ENCODE data around the gene NANOS1.

The NANOS1 gene, protein sequence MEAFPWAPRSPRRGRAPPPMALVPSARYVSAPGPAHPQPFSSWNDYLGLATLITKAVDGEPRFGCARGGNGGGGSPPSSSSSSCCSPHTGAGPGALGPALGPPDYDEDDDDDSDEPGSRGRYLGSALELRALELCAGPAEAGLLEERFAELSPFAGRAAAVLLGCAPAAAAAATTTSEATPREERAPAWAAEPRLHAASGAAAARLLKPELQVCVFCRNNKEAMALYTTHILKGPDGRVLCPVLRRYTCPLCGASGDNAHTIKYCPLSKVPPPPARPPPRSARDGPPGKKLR

DNA sequence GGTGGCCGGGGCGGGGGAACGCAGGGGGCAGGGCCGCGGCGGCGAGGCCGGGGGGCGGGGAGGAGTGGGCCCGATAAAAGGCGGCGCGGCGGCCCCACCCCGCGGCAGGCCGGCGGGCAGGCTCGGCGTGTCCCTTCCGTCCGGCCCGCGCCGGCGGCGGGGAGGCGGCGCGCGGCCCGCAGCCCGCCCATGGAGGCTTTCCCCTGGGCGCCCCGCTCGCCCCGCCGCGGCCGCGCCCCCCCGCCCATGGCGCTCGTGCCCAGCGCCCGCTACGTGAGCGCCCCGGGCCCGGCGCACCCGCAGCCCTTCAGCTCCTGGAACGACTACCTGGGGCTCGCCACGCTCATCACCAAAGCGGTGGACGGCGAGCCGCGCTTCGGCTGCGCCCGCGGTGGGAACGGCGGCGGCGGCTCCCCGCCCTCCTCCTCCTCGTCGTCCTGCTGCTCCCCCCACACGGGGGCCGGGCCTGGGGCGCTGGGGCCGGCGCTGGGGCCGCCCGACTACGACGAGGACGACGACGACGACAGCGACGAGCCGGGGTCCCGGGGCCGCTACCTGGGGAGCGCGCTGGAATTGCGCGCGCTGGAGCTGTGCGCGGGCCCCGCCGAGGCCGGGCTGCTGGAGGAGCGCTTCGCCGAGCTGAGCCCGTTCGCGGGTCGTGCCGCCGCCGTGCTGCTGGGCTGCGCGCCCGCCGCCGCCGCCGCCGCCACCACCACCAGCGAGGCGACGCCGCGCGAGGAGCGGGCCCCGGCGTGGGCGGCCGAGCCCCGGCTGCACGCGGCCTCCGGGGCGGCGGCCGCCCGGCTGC, at the start of gene NANOS1:
TSS of gene NANOS1 (plus strand) at position 102 of the 808 bp plus-strand sequence. CDS start at position 190, 88 bp downstream.
- no peak for DNase-seq (ENCODE audit: low spot score)

DNA sequence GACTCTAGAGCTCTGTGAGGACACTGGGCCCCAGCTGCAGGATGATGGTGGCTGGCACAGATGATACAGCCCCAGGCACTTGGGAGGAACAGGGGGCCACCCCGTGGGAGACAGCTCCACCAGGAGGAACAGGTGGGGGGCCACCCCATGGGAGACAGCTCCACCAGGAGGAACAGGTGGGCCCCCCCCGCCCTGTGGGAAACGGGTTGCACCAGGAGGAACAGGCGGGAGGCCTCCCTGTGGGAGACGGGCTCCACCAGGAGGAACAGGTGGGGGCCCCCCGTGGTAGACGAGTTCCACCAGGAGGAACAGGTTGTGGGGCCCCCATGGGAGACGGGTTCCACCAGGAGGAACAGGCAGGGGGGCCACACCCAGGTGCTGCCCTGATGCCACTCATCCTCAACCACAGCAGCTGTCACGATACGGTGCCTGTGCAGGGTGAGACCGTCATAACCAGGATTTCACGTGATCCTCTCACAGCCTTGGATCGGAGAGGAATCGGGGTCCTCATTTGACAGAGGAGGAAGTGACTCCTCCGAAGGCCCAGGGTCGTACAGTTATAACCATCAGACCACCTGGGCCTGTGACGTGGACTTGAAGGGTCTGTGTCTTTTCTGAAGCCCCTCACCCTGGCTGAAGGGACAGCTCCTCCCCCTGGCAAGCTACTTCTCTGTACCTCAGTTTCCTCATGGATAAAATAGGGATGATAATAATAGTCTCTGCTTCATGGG, 49.2 kb upstream of the NANOS1 start:
- no peak for DNase-seq (ENCODE audit: low spot score)

DNA sequence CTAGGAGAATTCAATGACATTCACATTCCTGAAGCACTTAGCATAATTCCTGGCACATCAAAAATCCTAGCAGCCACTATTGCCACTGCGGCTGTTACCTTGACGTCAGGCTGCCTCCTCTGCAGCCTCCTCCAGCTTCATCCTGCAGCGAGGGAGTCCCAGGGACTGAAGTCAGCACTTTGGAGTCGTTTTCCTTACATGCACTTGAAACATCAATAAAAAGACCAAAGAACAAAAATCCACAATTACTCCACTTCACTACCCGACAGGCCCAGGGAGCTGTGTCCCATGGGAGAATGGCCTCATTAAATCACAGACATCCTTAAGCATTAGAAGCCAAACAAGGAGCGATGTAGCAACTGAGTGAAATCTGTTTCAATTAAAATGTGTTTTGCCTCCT, 48.6 kb upstream of the NANOS1 start:
- DNase-seq (ENCODE audit: low spot score): peak; percentile 70

DNA sequence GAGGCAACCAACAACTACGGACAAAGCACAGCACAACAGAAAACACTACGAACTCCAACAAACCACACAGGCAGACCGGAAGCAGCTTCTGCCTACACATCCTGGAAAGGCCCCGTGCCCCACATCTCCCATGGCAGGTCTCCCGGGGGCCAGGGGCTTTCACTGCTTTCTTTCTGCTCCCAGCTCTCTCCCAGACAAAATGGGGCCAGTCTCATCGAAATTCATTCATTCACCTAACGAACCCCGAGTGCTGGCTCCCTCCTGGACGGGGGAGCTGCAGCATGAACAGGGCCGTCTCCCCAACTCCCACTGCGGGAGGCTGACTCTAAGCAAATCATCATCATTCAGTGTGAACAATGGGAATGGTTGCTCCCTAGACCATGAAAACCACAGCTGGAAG, 47.6 kb upstream of the NANOS1 start:
- DNase-seq (ENCODE audit: low spot score): no peak

DNA sequence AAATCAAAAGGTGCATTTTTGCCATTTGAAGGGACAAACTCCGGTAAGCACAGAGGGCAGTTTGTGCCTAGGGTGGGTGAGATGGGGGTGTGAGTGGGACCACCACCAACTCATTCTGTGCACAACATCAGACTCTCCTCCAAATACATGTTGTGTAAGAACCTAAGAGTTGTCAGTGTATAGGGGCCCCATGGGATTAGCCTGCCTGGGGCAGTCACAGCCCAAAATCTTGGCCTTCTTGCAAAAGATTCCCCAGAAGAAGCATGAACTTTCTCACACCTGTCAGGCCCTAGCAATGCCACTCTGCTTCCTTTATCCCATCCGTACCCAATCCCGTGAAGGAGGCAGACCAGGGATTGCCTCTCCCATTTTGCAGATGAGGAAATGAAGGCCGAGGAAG, 47.1 kb upstream of the NANOS1 start:
- no peak for DNase-seq (ENCODE audit: low spot score)

DNA sequence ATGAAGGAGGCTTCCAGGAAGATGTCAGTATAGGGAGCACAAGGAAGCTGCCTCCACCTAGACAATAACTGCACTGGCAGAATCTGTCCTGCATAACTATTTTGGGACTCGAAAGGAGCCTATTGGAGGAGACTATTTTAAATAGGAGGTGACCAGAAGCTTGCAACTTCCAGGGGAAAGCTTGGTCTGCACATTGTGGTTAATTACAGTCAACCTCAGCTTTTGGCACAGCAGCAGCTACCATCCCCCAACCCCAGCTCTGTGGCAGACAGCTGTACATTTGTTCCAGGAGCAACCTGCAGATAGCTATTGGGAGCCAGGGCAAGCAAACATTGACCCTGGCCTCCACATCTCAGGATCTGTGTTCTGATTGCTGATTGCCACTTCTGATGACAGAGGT, 46.3 kb upstream of the NANOS1 start:
- DNase-seq (ENCODE audit: low spot score): no peak

DNA sequence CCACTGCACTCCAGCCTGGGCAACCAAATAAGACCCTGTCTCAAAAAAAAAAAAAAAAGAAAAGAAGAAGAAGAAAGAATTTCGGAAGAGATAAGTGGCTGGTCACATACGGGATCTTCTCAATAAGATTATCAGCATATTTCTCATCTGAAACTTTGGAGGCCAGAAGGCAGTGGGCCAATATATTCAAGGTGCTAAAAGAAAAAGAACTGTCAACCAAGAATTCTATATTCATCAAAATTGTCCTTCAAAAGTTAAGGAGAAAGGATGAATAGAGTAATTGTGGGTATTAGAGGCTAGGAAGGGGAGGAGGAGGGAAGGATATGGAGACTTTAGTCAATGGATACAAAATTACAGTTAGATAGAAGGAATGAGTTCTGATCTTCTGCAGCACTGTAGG, 43.9 kb upstream of the NANOS1 start:
- no peak for DNase-seq (ENCODE audit: low spot score)

DNA sequence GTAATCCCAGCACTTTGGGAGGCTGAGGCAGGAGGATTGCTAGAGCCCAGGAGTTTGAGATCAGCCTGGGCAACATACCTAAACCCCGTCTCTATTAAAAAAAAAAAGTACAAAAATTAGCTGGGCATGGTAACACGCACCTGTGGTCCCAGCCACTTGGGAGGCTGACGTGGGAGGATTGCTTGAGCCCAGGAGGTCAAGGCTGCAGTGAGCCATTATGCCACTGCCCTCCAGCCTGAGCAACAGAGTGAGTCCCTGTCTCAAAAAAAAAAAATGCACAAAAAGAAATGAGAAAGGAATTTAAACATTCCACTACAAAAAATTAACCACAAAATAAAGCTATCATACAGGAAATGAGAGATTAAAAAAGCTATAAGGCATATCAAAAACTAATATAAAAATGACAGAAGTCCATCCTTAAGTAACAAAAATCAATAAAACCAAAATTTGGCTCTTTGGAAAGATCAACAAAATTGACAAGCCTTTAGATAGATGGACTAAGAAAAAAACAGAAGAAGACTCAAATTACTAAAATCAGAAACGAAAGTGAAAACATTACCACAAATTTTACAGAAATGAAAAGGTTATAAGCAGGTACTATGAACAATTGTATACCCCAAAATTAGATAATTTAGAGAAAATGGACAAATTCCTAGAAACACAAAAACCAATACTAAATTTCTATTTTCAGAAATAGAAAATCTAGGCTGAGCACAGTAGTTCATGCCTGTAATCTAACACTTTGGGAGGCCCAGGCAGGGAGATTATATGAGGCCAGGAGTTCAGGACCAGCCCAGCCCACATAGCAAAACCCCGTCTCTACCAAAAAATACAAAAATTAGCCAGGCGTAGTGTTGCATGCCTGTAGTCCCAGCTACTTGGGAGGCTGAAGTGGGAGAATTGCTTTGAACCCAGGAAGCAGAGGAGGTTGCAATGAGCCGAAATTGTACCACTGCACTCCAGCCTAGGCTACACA, 42.4 kb upstream of the NANOS1 start:
- no peak for DNase-seq (ENCODE audit: low spot score)

DNA sequence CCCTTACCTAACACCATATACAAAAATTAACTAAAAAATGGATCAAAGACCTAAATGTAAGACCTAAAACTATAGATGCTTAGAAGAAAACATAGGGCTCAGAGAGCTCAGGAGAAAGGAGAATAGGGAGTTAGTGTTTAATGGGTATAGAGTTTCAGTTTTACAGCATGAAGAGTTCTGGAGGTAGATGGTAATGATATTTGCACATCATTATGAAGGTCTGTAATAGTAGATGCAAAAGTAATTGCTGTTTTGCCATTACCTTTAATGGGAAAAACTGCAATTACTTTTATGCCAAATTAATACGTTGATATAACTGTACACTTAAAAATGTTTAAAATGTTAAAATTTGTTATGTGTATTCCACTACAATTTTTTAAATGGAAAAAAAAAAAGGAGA, 39.2 kb upstream of the NANOS1 start:
- DNase-seq (ENCODE audit: low spot score): no peak

DNA sequence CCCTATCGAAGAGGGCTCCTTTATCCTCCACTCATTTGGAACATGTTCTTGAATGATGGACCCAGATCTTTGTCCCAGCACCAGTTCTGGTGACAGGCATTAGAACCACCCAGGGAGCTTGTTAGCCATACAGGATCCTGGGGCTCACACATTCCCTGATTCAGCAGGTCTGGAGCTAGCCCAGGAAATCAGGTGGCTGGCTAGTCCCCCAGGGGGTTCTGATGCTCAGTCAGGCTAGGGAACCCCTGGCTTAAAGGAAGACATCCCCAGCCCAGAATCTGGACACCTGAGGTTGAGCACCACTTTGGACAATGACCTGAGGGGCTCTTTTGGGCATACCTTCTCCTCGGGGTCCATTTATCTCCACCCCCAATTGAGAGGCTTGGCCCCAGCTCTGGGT, 37.0 kb upstream of the NANOS1 start:
- DNase-seq (ENCODE audit: low spot score): no peak

DNA sequence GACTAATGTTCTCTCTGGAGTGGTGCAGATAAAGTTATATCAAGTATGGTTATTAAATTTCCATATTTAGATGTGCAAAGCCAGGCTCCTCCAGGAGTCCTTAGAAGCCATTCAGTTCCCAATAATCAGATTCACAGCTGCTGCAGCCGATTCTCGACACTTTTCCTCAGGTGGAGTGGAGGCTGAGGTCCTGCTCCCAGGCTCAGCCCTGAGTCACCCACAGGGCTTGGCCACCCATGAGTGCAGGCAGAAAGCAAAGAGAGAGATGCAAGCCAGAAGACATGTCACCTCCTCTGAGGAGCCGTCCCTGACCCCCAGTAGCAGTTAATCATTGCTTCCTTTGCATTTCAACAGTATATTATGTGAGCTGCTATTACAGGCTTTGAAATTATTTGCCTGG, 36.3 kb upstream of the NANOS1 start:
- DNase-seq (ENCODE audit: low spot score): no peak

DNA sequence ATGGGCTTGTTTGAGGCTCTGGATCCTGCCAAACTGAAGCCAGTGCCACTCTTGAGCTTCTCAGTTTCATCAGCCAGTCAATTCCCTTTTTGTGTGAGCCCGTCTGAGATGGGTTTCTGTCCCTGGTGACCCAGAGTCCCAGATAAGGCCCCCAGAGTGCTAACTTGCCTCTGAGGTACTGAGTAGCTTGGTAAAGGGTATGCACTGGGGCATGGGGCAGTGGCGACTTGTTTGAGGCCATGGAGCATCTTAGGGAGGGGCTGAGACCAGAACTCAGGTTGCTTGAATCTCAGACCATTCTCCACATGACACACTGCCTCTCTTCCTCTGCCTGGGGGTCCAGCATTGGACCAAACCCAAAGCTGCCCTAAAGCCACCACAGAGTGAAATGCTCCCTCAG, 35.2 kb upstream of the NANOS1 start:
- DNase-seq (ENCODE audit: low spot score): no peak

DNA sequence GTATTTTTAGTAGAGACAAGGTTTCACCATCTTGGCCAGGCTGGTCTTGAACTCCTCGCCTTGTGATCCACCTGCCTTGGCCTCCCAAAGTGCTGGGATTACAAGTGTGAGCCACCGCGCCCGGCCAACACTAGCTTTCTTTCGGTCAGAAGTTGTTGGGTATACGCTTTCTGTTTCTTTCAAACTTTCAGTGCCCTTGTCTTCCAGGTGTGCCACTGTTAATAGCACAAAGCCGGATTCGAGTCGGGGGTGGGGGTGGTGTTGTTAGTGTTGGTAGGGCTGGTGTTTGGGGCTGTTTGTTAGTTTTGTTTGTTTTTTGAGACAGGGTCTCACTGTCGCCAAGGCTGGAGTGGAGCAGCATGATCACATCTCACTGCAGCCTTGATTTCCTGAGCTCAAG, 33.8 kb upstream of the NANOS1 start:
- no peak for DNase-seq (ENCODE audit: low spot score)

DNA sequence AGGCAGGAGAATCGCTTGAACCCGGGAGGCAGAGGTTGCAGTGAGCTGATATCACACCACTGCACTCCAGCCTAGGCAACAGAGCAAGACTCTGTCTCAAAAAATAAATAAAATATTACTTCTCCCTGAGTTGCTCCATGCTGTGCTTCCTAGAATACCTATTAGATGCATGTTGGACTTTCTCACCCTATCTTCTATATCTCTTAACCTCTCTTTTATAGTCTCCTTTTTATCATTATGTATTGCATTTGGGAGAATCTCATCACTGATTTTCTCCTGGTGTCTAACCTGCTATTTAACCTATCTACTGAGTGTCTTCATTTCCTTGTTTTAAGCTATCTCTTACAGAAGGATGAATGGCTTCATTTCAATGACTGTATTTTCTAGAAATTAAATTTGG, 32.1 kb upstream of the NANOS1 start:
- DNase-seq (ENCODE audit: low spot score): no peak

DNA sequence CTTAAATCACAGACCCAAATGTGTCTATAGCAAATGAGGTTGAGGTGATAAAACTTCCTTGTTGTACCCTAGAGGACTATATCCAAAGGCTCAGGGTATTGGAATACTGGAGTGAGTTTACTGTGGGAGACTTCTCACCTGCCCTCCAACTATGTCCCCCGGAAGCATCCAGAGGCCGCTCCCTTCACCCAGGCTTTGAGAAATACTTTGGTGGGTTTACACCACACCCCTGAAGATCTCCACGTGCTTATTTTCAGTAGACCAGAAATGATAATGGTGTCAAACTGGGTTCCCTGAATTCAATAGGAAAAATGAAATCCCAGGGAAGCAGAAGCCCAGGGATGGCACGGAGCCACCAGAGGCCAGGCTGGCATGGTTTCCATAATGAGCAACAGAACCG, 31.3 kb upstream of the NANOS1 start:
- no peak for DNase-seq (ENCODE audit: low spot score)

DNA sequence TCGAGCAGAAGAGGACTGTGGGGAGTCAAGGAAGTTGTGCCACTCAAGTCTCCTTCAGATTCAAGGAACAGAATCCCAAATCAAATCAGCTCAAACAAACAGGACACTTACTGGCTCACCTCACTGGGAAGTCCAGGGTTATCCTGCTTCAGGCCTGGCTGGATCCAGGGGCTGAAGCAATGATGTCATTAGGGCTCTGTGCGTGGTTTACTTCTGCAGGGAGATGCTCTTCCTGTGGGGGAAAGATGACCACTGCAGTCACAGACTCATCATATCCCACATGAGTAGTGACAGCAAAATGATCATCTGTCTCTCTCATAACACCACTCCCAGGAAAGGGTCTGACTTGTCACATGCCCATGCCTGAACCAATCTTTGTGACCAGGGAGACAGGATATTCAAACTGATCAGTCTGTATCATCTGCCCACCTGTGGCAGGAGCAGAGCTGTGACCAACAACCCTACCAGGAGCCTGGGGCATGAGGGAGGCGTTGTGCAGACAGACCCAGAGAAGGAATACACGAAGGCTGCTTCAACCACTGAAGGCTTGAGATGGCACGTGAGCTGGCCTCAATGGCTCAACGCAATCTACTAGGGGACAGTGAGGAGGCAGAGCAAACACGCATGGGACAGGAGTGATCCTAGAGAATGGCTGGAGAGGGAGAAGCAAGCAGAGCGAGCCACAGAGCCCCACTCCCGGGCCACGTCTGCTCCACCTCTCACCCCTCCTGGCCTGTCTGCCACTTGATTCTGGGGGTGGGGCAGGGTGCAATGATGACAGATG, 27.6 kb upstream of the NANOS1 start:
- no peak for DNase-seq (ENCODE audit: low spot score)

DNA sequence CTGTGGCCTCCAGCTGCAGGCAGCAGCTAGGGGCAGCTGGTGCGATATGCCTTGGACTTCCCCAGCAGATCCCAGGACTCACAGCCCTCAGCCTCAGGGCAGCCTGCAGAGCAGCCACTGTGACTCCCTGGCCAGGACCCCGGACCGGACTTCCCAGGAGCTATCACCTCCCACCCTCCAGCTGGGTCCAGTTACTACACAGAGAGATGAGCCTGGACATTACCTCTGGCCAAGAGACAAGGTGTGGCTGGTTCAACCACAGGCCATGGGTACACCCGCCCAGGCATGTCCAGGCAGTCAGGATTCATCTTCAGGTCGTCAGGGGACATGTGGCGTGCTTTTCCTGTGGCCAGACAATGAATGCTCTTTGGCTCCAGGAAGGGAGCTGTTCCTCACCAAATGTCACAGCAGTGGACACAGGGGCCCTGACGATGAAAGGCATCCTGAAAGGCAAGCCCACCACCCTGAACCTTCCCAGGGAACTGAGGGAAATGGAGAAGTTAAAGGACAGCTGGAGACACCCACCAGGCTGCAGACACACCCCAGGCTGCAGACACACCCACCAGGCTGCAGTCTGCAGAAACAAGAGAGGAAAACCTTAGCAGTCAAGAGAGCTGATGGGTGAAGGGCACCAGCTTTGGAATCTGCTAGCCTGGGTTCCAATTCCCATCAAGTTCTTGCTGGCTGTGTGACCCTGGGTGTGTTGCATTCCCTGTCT, 25.8 kb upstream of the NANOS1 start:
- DNase-seq (ENCODE audit: low spot score): no peak

DNA sequence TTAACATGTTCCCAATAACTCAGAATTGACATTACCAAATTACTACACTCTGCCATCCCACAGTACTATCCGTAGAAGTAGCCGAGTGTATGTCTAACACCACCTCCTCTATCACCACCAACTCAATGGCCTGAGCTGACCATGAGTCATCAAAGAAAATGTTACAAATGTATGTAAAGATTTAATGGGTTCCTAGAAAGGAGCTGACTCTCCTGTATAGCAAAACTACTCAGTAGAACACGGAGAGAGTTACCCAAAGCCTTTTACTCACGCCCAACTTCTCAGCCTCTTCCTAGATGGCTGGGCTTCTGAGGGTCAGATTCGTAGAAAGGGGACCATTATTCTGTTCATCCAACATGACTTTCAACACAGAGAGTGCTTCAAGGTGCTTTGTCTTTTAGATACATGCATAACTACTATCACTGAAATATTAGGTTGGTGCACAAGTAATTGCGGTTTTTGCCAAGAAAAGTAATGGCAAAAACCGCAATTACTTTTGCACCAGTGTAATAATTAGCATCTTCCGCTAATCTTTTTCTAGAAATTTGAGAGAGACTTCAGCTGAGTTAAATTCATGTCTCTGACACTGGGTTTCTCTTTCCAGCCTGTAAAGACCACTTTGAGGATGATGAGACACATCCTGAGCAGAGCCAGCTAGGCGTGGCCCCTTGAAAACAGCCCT, 24.0 kb upstream of the NANOS1 start:
- no peak for DNase-seq (ENCODE audit: low spot score)

DNA sequence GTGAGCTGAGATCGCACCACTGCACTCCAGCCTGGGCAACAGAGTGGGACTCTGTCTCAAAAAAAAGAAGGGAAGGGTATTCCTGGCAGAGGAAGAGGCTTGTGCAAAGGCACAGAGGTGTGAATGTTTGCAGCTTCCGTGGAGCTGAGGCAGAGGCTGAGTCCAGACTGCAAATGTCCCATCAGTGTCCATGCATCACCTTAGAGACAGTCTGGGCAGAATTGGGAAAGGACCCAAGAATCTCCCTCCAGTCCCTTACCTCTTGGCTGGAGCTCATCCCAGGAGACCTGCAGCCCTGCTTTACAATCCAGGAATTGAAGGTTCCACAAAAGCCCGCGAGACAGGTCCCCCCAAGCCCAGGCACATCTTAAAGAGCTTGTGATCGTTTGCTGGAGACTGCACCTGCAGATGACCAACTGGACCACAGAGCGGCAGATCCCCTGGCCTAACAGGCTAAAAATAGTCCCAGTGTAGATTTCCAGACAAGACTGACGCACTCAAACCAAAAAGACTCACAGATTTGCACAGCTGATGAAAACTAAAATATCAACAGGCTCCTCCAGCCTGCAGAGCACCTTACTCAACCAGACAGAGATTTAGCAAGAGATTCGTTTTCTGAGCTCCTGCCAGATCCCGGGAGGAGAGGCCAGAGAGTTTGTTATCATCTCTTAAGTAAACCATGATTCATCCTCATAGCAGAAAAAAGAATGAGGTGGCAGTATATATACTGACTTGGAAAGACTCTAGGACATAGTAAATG, 22.9 kb upstream of the NANOS1 start:
- no peak for DNase-seq (ENCODE audit: low spot score)

Measured in putamen (tissue), 1 donor.